Panc1 (cell line): ENCODE results near the gene WARS2. TPM values are rescaled to one million over a fixed set of nuclear protein-coding genes. Genes with fewer than 3 reads are reported as not detected.

ENCODE experiments used
- ATAC-seq: fragments of 200-7000 bp; cut with Tn5 transposase; 2 replicates; pipeline ENCODE4 v1.9.1; 2020; ENCODE audit warnings: mild to moderate bottlenecking, moderate library complexity
- BruUV-seq: library from RNA; stranded (reverse); fragments of 400-500 nt; replicated peaks from 2 replicates; lab custom pipeline; 2021; lab: Mats Ljungman, UMichigan
- CTCF ChIA-PET: fragments of 300-600 bp; sonication (Branson Sonifier 250); formaldehyde crosslinking; loops from one replicate; lab custom pipeline; 2022; ENCODE audit warnings: antibody characterized with exemption; lab: Charles Lee
- POLR2A ChIA-PET: fragments of 300-600 bp; sonication (Branson Sonifier 250); formaldehyde crosslinking; loops from one replicate; lab custom pipeline; 2022; ENCODE audit warnings: antibody characterized with exemption; lab: Charles Lee
- DNase-seq: peaks from one replicate; pipeline ENCODE4 v3.0.0-alpha.2; 2010; ENCODE audit warnings: low read depth, low spot score
- H3K27ac ChIP-seq: 2 replicates; pipeline ENCODE4 v1.5.1; 2011; ENCODE audit warnings: mild to moderate bottlenecking, low read length, inconsistent platforms
- H3K27me3 ChIP-seq: fragments of 200-500 bp; sonication (Bioruptor generic); 2 replicates; pipeline ENCODE4 v1.6.0; 2014; ENCODE audit warnings: low read length, inconsistent platforms; ENCODE audit not compliant: control insufficient read depth, insufficient read depth
- H3K36me3 ChIP-seq: fragments of 200-500 bp; sonication (Bioruptor generic); 2 replicates; pipeline ENCODE4 v1.5.1; 2014; ENCODE audit warnings: inconsistent platforms, mild to moderate bottlenecking, low read length, moderate library complexity; ENCODE audit not compliant: control insufficient read depth, insufficient read depth
- H3K4me1 ChIP-seq: 2 replicates; pipeline ENCODE4 v1.5.1; 2011; ENCODE audit warnings: inconsistent platforms, mild to moderate bottlenecking, low read length, moderate library complexity; ENCODE audit not compliant: control insufficient read depth, insufficient read depth
- H3K4me3 ChIP-seq, 2 experiments: 2 replicates each; pipeline ENCODE4 v1.5.1; 2011 to 2012; ENCODE audit warnings: low read depth in 2 of 2, low read length in 2 of 2, mild to moderate bottlenecking in 2 of 2, inconsistent platforms in 1 of 2, moderate library complexity in 1 of 2
- H3K9me3 ChIP-seq: fragments of 200-500 bp; sonication (Bioruptor generic); 2 replicates; pipeline ENCODE4 v1.5.1; 2014; ENCODE audit warnings: low read depth, mild to moderate bottlenecking, inconsistent platforms, low read length, moderate library complexity; ENCODE audit not compliant: control insufficient read depth, insufficient read depth
- POLR2AphosphoS5 ChIP-seq: IDR thresholded peaks from 2 replicates; pipeline ENCODE4 v1.6.1; 2012; ENCODE audit warnings: mild to moderate bottlenecking, low read depth, low read length, moderate library complexity
- SIN3A ChIP-seq: IDR thresholded peaks from 2 replicates; pipeline ENCODE4 v1.6.1; 2012; ENCODE audit warnings: low read depth, mild to moderate bottlenecking, low read length, moderate library complexity, borderline replicate concordance; ENCODE audit not compliant: insufficient read depth
- TCF7L2 ChIP-seq: IDR thresholded peaks from 2 replicates; pipeline ENCODE4 v1.6.1; 2011; ENCODE audit warnings: mild to moderate bottlenecking, low read depth, low read length, inconsistent platforms
- in situ Hi-C: cut with HindIII; loops from 2 replicates; pipeline ENCODE4 v1.10.0; 2016; ENCODE audit warnings: low sequenced_read_pairs, low pct_unique_long_range_greater_than_20kb
- intact Hi-C: fragments of 100-400 bp; cut with micrococcal nuclease; formaldehyde crosslinking; loops from one replicate; pipeline ENCODE4 v1.10.0; 2022; ENCODE audit not compliant: unreplicated experiment
- total RNA-seq: library from RNA; stranded (reverse); gene quantifications from one replicate; pipeline ENCODE4 v1.2.1, GENCODE V29; 2021; ENCODE audit not compliant: unreplicated experiment
- TF ChIP-seq, protein P1 (sequence below): fragments of 450-650 bp; IDR thresholded peaks from 2 replicates; pipeline ENCODE4 v1.5.1; 2017; ENCODE audit warnings: mild to moderate bottlenecking
- TF ChIP-seq, protein P2 (sequence below), 2 experiments: IDR thresholded peaks; 2 replicates each; pipeline ENCODE4 v1.6.1; 2011 to 2012; ENCODE audit warnings: low read depth in 2 of 2, control low read depth in 1 of 2, low read length in 1 of 2, mild to moderate bottlenecking in 1 of 2, moderate library complexity in 1 of 2; ENCODE audit not compliant: insufficient read depth in 1 of 2

The WARS2 gene
- total RNA-seq, 1 experiment from 2014 or later, result 6.6 TPM

DNA sequence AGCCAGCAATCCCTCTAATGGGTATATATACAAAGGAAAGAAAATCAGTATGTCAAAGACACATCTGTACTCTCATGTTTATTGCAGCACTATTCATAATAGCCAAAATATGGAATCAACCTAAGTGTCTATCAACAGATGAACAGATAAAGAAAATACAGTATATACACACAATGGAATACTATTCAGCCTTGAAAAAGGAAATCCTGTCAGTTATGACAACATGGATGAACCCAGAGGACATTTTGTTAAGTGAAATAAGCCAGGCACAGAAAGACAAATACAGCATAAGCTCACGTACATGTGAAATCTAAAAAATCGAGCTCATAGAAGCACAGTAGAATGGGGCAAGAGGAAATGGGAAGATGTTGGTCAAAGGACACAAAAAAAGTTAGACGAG is 69.1 kb downstream of the WARS2 start:
- CTCF ChIA-PET, result no interaction called here
- TF ChIP-seq TCF7L2 (no peak), SIN3A (no peak), POLR2AphosphoS5 (no peak)
- TF ChIP-seq, protein P1, sequence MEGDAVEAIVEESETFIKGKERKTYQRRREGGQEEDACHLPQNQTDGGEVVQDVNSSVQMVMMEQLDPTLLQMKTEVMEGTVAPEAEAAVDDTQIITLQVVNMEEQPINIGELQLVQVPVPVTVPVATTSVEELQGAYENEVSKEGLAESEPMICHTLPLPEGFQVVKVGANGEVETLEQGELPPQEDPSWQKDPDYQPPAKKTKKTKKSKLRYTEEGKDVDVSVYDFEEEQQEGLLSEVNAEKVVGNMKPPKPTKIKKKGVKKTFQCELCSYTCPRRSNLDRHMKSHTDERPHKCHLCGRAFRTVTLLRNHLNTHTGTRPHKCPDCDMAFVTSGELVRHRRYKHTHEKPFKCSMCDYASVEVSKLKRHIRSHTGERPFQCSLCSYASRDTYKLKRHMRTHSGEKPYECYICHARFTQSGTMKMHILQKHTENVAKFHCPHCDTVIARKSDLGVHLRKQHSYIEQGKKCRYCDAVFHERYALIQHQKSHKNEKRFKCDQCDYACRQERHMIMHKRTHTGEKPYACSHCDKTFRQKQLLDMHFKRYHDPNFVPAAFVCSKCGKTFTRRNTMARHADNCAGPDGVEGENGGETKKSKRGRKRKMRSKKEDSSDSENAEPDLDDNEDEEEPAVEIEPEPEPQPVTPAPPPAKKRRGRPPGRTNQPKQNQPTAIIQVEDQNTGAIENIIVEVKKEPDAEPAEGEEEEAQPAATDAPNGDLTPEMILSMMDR, result no peak
- TF ChIP-seq, protein P2, sequence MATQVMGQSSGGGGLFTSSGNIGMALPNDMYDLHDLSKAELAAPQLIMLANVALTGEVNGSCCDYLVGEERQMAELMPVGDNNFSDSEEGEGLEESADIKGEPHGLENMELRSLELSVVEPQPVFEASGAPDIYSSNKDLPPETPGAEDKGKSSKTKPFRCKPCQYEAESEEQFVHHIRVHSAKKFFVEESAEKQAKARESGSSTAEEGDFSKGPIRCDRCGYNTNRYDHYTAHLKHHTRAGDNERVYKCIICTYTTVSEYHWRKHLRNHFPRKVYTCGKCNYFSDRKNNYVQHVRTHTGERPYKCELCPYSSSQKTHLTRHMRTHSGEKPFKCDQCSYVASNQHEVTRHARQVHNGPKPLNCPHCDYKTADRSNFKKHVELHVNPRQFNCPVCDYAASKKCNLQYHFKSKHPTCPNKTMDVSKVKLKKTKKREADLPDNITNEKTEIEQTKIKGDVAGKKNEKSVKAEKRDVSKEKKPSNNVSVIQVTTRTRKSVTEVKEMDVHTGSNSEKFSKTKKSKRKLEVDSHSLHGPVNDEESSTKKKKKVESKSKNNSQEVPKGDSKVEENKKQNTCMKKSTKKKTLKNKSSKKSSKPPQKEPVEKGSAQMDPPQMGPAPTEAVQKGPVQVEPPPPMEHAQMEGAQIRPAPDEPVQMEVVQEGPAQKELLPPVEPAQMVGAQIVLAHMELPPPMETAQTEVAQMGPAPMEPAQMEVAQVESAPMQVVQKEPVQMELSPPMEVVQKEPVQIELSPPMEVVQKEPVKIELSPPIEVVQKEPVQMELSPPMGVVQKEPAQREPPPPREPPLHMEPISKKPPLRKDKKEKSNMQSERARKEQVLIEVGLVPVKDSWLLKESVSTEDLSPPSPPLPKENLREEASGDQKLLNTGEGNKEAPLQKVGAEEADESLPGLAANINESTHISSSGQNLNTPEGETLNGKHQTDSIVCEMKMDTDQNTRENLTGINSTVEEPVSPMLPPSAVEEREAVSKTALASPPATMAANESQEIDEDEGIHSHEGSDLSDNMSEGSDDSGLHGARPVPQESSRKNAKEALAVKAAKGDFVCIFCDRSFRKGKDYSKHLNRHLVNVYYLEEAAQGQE (IDR thresholded peaks at IDR 0.05; ENCODE audit: insufficient read depth in 1 of 2, low read depth in 2 of 2, low read length in 1 of 2), result no peak
- no peak overlapping the region for H3K27ac ChIP-seq
- ATAC-seq (no peak), DNase-seq (no peak)
- H3K4me1 ChIP-seq, result no peaks in the 10 kb centered on the region
- H3K36me3 ChIP-seq, result no peaks in the 10 kb centered on the region
- no peak overlapping the region for H3K4me3 ChIP-seq
- BruUV-seq, result no TSS peak
- in situ Hi-C loops (no loop called here), intact Hi-C loops (no loop called here)
- POLR2A ChIA-PET, result no interaction called here
- no peaks in the 10 kb centered on the region for H3K27me3 ChIP-seq
- no peaks in the 10 kb centered on the region for H3K9me3 ChIP-seq

DNA sequence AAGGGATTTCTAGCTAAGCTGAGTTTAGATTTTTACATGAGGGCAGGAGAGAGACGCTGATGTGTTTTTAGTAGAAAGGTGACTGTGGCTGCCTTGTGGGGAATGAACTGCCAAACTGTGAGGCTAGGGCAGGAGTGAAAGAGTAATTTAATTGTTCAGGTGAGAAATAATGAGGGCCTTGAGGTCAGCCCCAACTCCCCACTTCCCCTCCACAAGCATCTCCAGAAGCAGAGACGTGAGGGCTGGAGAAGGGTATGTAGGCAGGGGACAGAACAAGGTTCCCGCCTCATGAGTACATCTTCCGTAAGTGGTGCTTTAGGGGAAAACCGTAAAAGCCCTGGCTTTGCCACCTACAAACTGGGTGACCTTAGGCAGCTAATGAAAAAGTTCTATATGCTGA is 70.8 kb downstream of the WARS2 start:
- no peaks in the 10 kb centered on the region for H3K4me1 ChIP-seq
- in situ Hi-C loops (no loop called here), intact Hi-C loops (no loop called here)
- CTCF ChIA-PET, result no interaction called here
- no peak for DNase-seq
- no TSS peak for BruUV-seq
- no peaks in the 10 kb centered on the region for H3K27me3 ChIP-seq
- no peaks in the 10 kb centered on the region for H3K9me3 ChIP-seq
- H3K36me3 ChIP-seq, result no peaks in the 10 kb centered on the region
- TF ChIP-seq, protein P1, result no peak
- no peak for TF ChIP-seq SIN3A
- TF ChIP-seq POLR2AphosphoS5, result no peak
- TF ChIP-seq, protein P2 (IDR thresholded peaks at IDR 0.05; ENCODE audit: insufficient read depth in 1 of 2, low read depth in 2 of 2, low read length in 1 of 2), result no peak
- no peak for TF ChIP-seq TCF7L2
- POLR2A ChIA-PET, result no interaction called here
- no peak for ATAC-seq
- H3K27ac ChIP-seq, result no peak overlapping the region
- no peak overlapping the region for H3K4me3 ChIP-seq
